Activated CD8-positive, alpha-beta T cell treated with anti-CD3 and anti-CD28 coated beads for 36 hours (primary cell): ENCODE data around the gene MAPK14. TPM values are rescaled to one million over a fixed set of nuclear protein-coding genes. Genes with fewer than 3 reads are reported as not detected.

Source experiments
- ATAC-seq: fragments of 200-7000 bp; cut with Tn5 transposase; one replicate; pipeline ENCODE4 v1.10.0; 2021; ENCODE audit warnings: mild to moderate bottlenecking, moderate library complexity
- CTCF ChIA-PET: fragments of 350-600 bp; sonication (Branson Sonifier 250); formaldehyde crosslinking; loops from one replicate; lab custom pipeline; 2021; ENCODE audit warnings: antibody characterized with exemption; lab: Charles Lee
- POLR2A ChIA-PET: fragments of 350-600 bp; sonication (Branson Sonifier 250); formaldehyde crosslinking; loops from one replicate; lab custom pipeline; 2021; ENCODE audit warnings: antibody characterized with exemption; lab: Charles Lee
- DNase-seq: peaks from one replicate; pipeline ENCODE4 v3.0.0-alpha.2; 2020
- H3K27ac Mint-ChIP-seq: one replicate; pipeline ENCODE4 v1.8.0; 2021; ENCODE audit warnings: mild to moderate bottlenecking, mixed read lengths
- H3K27me3 Mint-ChIP-seq: one replicate; pipeline ENCODE4 v1.8.0; 2021; ENCODE audit warnings: mixed read lengths
- H3K36me3 Mint-ChIP-seq: one replicate; pipeline ENCODE4 v1.8.0; 2021; ENCODE audit warnings: low read depth, mixed read lengths
- H3K4me1 Mint-ChIP-seq: one replicate; pipeline ENCODE4 v1.8.0; 2021; ENCODE audit warnings: low read depth, mixed read lengths
- H3K4me3 Mint-ChIP-seq: one replicate; pipeline ENCODE4 v1.8.0; 2021; ENCODE audit warnings: mild to moderate bottlenecking, moderate library complexity, mixed read lengths
- H3K9me3 Mint-ChIP-seq: one replicate; pipeline ENCODE4 v1.8.0; 2021; ENCODE audit warnings: mixed read lengths
- intact Hi-C: fragments of 100-400 bp; cut with micrococcal nuclease; formaldehyde crosslinking; loops from one replicate; pipeline ENCODE4 v1.10.0; 2022
- total RNA-seq, 2 experiments: library from RNA; stranded (reverse); gene quantifications; one replicate each; pipeline ENCODE4 v1.2.3, GENCODE V29; 2021
- TF ChIP-seq, protein P1 (sequence below): fragments of 200-600 bp; IDR thresholded peaks from one replicate; pipeline ENCODE4 v1.8.0; 2022; ENCODE audit warnings: antibody characterized with exemption, mild to moderate bottlenecking

MAPK14 gene
- total RNA-seq, 2 experiments from 2014 or later, result 45.7 to 49.8 TPM

DNA sequence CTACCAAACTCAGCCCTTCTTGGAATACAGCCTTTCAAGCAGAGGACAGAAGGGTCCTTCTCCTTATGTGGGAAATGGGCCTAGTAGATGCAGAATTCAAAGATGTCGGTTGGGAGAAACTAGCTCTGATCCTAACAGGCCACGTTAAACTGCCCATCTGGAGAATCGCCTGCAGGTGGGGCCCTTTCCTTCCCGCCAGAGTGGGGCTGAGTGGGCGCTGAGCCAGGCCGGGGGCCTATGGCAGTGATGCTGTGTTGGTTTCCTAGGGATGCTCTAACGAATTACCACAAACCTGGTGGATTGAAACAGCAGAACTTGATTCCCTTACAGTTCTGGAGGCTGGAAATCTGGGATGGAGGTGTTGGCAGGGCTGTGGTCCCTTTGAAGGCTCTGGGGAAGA is 111.8 kb downstream of the MAPK14 start:
- DNase-seq (peak; percentile 42), ATAC-seq (peak; percentile 55)
- Mint-ChIP-seq H3K4me1 (peaks cover 22% of the 10 kb centered on the region), H3K27me3 (no peaks in the 10 kb centered on the region), H3K27ac (peak overlapping the region; percentile 73), H3K9me3 (no peaks in the 10 kb centered on the region), H3K4me3 (no peak overlapping the region), H3K36me3 (peaks cover 30% of the 10 kb centered on the region)
- ChIA-PET POLR2A (interaction anchor here (2.2 kb wide), 1 partner anchor 8 kb away, joined by 12 read pairs; the partner anchor contains the start of gene MAPK13), CTCF (interaction anchor here (0.7 to 1.7 kb wide), 10 partner anchors 8 to 220 kb away, joined by 3 to 8 read pairs (median 4); no protein-coding TSS in a partner anchor)
- TF ChIP-seq, protein P1, sequence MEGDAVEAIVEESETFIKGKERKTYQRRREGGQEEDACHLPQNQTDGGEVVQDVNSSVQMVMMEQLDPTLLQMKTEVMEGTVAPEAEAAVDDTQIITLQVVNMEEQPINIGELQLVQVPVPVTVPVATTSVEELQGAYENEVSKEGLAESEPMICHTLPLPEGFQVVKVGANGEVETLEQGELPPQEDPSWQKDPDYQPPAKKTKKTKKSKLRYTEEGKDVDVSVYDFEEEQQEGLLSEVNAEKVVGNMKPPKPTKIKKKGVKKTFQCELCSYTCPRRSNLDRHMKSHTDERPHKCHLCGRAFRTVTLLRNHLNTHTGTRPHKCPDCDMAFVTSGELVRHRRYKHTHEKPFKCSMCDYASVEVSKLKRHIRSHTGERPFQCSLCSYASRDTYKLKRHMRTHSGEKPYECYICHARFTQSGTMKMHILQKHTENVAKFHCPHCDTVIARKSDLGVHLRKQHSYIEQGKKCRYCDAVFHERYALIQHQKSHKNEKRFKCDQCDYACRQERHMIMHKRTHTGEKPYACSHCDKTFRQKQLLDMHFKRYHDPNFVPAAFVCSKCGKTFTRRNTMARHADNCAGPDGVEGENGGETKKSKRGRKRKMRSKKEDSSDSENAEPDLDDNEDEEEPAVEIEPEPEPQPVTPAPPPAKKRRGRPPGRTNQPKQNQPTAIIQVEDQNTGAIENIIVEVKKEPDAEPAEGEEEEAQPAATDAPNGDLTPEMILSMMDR, result no peak
- intact Hi-C loops, result no loop called here

DNA sequence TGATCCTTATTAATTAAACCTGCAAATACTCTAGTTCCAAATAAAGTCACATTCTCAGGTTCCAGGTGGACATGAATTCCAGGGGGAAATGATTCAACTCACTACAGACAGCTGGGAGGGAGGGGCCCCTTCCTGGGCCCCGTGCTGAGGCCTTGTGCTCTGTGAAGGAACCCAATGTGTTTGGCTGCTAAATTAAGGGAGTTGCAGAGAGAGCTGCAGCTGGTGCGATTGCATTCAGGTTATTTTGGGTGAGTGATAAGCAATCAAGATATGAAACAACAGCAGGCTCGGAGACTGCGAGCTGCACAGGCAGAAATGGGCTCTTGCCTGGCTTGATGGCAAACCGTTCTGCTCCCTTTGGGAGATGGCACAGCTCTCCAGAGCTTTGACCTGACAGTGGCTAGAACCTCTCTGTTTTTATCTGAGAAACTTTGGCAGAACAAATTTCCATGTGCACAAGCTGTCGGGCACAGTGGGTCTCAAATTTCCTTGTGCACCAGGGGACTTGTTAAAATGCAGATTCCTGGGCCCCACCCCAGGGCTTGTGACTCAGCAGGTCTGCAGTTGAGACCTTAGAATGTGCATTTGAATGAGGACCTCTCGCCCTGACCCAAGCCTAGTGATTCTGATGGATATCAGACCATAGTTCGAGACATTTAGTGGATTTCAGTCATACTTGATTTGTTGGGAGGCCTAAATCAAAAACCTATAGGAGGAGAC is 112.5 kb downstream of the MAPK14 start:
- Mint-ChIP-seq H3K36me3 (peaks cover 28% of the 10 kb centered on the region), H3K27me3 (no peaks in the 10 kb centered on the region), H3K4me3 (no peak overlapping the region), H3K27ac (peak overlapping the region; percentile 73), H3K9me3 (no peaks in the 10 kb centered on the region), H3K4me1 (peaks cover 22% of the 10 kb centered on the region)
- CTCF ChIA-PET, result interaction anchor here (0.7 to 1.7 kb wide), 9 partner anchors 9 to 162 kb away, joined by 3 to 8 read pairs (median 4); no protein-coding TSS in a partner anchor
- ATAC-seq (no peak), DNase-seq (no peak)
- POLR2A ChIA-PET, result interaction anchor here (2.2 kb wide), 1 partner anchor 9 kb away, joined by 12 read pairs; the partner anchor contains the start of gene MAPK13
- TF ChIP-seq, protein P1, result no peak
- intact Hi-C loops, result no loop called here

DNA sequence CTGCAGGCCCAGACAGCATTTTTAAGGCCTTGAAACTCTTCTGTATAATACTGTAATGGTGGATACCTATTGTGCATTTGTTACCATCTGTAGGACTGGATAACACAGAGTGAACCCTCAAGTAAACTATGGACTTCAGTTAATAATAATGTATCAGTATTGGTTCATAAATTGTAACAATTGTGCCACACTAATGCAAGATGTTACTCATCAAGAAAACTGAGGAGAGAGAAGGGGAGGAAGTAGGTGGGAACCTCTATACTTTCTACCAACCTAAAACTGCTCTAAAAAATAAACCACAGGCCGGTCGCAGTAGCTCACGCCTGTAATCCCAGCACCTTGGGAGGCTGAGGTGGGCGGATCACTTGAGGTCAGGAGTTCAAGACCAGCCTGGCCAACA is 113.5 kb downstream of the MAPK14 start:
- Mint-ChIP-seq H3K9me3 (no peaks in the 10 kb centered on the region), H3K36me3 (peaks cover 21% of the 10 kb centered on the region), H3K4me1 (peaks cover 22% of the 10 kb centered on the region), H3K4me3 (no peak overlapping the region), H3K27ac (peak overlapping the region; percentile 43), H3K27me3 (no peaks in the 10 kb centered on the region)
- intact Hi-C loops, result no loop called here
- peak; percentile 41 for ATAC-seq
- DNase-seq, result no peak
- POLR2A ChIA-PET, result interaction anchor here (1.2 to 2.2 kb wide), 2 partner anchors 9 to 10 kb away, joined by 9 to 12 read pairs; partner anchors contain the start of gene MAPK13
- CTCF ChIA-PET, result interaction anchor here (0.8 to 1.1 kb wide), 3 partner anchors 17 to 54 kb away, joined by 3 read pairs; no protein-coding TSS in a partner anchor
- TF ChIP-seq, protein P1, result no peak

DNA sequence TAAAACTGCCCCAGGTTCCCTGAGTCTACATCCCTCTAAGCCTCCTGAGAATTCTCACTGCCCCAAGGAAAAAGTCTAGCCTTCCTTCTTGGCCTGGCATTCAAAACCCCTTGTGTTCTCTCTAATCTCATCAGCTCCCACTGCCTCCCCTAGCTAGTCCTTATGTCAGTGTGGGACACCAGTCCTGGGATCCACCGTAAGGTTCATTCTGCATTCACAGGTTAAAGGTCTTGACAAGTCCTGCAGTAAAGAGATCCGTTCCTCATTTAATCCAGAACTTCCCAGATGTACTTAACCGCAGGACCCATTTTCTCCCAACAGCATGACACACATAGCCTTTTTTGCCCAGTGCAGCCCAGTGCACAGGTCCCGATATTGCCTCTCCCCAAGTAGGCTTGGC is 114.4 kb downstream of the MAPK14 start:
- ATAC-seq (no peak), DNase-seq (no peak)
- no peak overlapping the region for H3K4me3 Mint-ChIP-seq
- POLR2A ChIA-PET, result interaction anchor here (1.2 kb wide), 1 partner anchor 10 kb away, joined by 9 read pairs; no protein-coding TSS in a partner anchor
- no peaks in the 10 kb centered on the region for H3K9me3 Mint-ChIP-seq
- intact Hi-C loops, result no loop called here
- H3K36me3 Mint-ChIP-seq, result peaks cover 17% of the 10 kb centered on the region
- CTCF ChIA-PET, result interaction anchor here (0.8 to 1.1 kb wide), 2 partner anchors 18 to 53 kb away, joined by 3 read pairs; no protein-coding TSS in a partner anchor
- H3K4me1 Mint-ChIP-seq, result peaks cover 23% of the 10 kb centered on the region
- H3K27me3 Mint-ChIP-seq, result no peaks in the 10 kb centered on the region
- H3K27ac Mint-ChIP-seq, result peak overlapping the region; percentile 2
- TF ChIP-seq, protein P1, result no peak
